Prostate gland (tissue), 2 donors: ENCODE results near the gene CXXC5. TPM values are rescaled to one million over a fixed set of nuclear protein-coding genes. Genes with fewer than 3 reads are reported as not detected.

Experiments used
- DNase-seq: peaks from one replicate; pipeline ENCODE4 v3.0.0-alpha.2; 2019; ENCODE audit warnings: low spot score
- H3K27ac ChIP-seq, 2 donors: fragments of 200-600 bp; sonication (generic); 2 replicates each; pipeline ENCODE4 v1.5.1; 2017 to 2019
- H3K27me3 ChIP-seq: fragments of 200-600 bp; sonication (generic); replicated peaks from 2 replicates; pipeline ENCODE4 v1.5.1; 2019; ENCODE audit not compliant: insufficient read depth
- H3K36me3 ChIP-seq, 2 donors: fragments of 200-600 bp; sonication (generic); 1 replicate in 1 of 2; 2 replicates in 1 of 2; pipeline versions ENCODE4 v1.5.1 to v1.8.1; 2017 to 2019
- H3K4me1 ChIP-seq: fragments of 200-600 bp; sonication (generic); replicated peaks from 2 replicates; pipeline ENCODE4 v1.5.1; 2019
- H3K4me3 ChIP-seq, 2 donors: fragments of 200-600 bp; sonication (generic); 2 replicates each; pipeline ENCODE4 v1.5.1; 2017 to 2019
- H3K9me3 ChIP-seq: fragments of 200-600 bp; sonication (generic); 2 replicates; pipeline ENCODE4 v1.5.1; 2017
- CTCF ChIP-seq, 4 experiments: fragments of 200-600 bp in 2 of 4; fragments of 450-650 bp in 2 of 4; sonication (generic) in 2 of 4; IDR thresholded peaks; 1 replicate in 3 of 4; 2 replicates in 1 of 4; pipeline ENCODE4 v1.5.1; 2016 to 2019; ENCODE audit warnings: antibody characterized with exemption in 4 of 4, mild to moderate bottlenecking in 2 of 4, moderate library complexity in 2 of 4
- POLR2A ChIP-seq: fragments of 450-650 bp; IDR thresholded peaks from one replicate; pipeline ENCODE4 v1.6.1; 2016; ENCODE audit warnings: antibody characterized with exemption, mild to moderate bottlenecking
- POLR2AphosphoS5 ChIP-seq: sonication (generic); formaldehyde crosslinking; IDR thresholded peaks from one replicate; pipeline ENCODE4 v1.6.1; 2017; ENCODE audit warnings: antibody characterized with exemption
- WGBS: methylation state at CpG from one replicate; pipeline ENCODE4 v1.1.5; 2018; 5-methylcytosine and 5-hydroxymethylcytosine counted together
- intact Hi-C: fragments of 100-400 bp; cut with DNase I; formaldehyde crosslinking; loops from one replicate; pipeline ENCODE4 v1.14.2; 2022
- total RNA-seq, 2 donors: library from RNA; depleted of rRNA; stranded (reverse); fragments of >200 nt; gene quantifications; one replicate each; pipeline ENCODE4 v1.1.0, GENCODE V29; 2016

CXXC5 gene
- total RNA-seq, 2 donors from 2014 or later, result 47.4 to 47.7 TPM

GRCh38 chr5:139709582-139710318 is 61.6 kb downstream of the CXXC5 start:
- H3K36me3 ChIP-seq, result no peaks in the 10 kb centered on the region
- DNase-seq, result no peak
- H3K27me3 ChIP-seq, result no peaks in the 10 kb centered on the region
- 33% methylated on average over 54 of the region's 56 CpGs for WGBS
- TF ChIP-seq POLR2A, result no peak
- no peak for TF ChIP-seq CTCF (IDR thresholded peaks at IDR 0.05)
- TF ChIP-seq POLR2AphosphoS5, result no peak
- H3K4me1 ChIP-seq, result no peaks in the 10 kb centered on the region
- H3K9me3 ChIP-seq, result no peaks in the 10 kb centered on the region
- no peak overlapping the region for H3K27ac ChIP-seq
- H3K4me3 ChIP-seq, result peak overlapping the region in 1 of 2 donors; percentile 17
- intact Hi-C loops, result loop anchor here (5.0 kb wide), 1 partner anchor 58 kb away; no protein-coding TSS in a partner anchor

GRCh38 chr5:139710319-139711066 is 62.3 kb downstream of the CXXC5 start:
- Histone ChIP-seq H3K4me3 (peak overlapping the region; percentile 31 to 38), H3K36me3 (no peaks in the 10 kb centered on the region), H3K9me3 (no peaks in the 10 kb centered on the region), H3K27me3 (no peaks in the 10 kb centered on the region), H3K27ac (no peak overlapping the region), H3K4me1 (no peaks in the 10 kb centered on the region)
- DNase-seq, result no peak
- 11% methylated on average over 60 of the region's 60 CpGs for WGBS
- intact Hi-C loops, result loop anchor here (5.0 kb wide), 1 partner anchor 57 kb away; no protein-coding TSS in a partner anchor
- TF ChIP-seq POLR2A (no peak), POLR2AphosphoS5 (no peak), CTCF (IDR thresholded peaks at IDR 0.05) (no peak)

GRCh38 chr5:139711067-139711905 is 63.1 kb downstream of the CXXC5 start:
- 3% methylated on average over 40 of the region's 68 CpGs for WGBS
- intact Hi-C loops, result loop anchor here (5.0 kb wide), 1 partner anchor 56 kb away; no protein-coding TSS in a partner anchor
- Histone ChIP-seq H3K4me1 (no peaks in the 10 kb centered on the region), H3K9me3 (no peaks in the 10 kb centered on the region), H3K4me3 (peak overlapping the region; percentile 31 to 38), H3K27ac (no peak overlapping the region), H3K27me3 (no peaks in the 10 kb centered on the region), H3K36me3 (no peaks in the 10 kb centered on the region)
- DNase-seq, result no peak
- TF ChIP-seq POLR2A (no peak), CTCF (IDR thresholded peaks at IDR 0.05) (no peak), POLR2AphosphoS5 (no peak)

- peak overlapping the region in 1 of 2 donors; percentile 31 for H3K4me3 ChIP-seq
Measured at GRCh38 chr5:139711906-139712224, 63.7 kb downstream of the CXXC5 start.

More at GRCh38 chr5:139711906-139712224, 63.7 kb downstream of the CXXC5 start:
- H3K9me3 ChIP-seq, result no peaks in the 10 kb centered on the region
- no peak overlapping the region for H3K27ac ChIP-seq
- H3K27me3 ChIP-seq, result no peaks in the 10 kb centered on the region
- no peak for DNase-seq
- 10% methylated on average over 19 of the region's 19 CpGs for WGBS
- no peaks in the 10 kb centered on the region for H3K4me1 ChIP-seq
- intact Hi-C loops, result loop anchor here (5.0 kb wide), 1 partner anchor 55 kb away; no protein-coding TSS in a partner anchor
- TF ChIP-seq POLR2A (no peak), CTCF (IDR thresholded peaks at IDR 0.05) (no peak), POLR2AphosphoS5 (no peak)
- no peaks in the 10 kb centered on the region for H3K36me3 ChIP-seq
